ENCODE data around the gene PRPF6.

The PRPF6 gene

DNA sequence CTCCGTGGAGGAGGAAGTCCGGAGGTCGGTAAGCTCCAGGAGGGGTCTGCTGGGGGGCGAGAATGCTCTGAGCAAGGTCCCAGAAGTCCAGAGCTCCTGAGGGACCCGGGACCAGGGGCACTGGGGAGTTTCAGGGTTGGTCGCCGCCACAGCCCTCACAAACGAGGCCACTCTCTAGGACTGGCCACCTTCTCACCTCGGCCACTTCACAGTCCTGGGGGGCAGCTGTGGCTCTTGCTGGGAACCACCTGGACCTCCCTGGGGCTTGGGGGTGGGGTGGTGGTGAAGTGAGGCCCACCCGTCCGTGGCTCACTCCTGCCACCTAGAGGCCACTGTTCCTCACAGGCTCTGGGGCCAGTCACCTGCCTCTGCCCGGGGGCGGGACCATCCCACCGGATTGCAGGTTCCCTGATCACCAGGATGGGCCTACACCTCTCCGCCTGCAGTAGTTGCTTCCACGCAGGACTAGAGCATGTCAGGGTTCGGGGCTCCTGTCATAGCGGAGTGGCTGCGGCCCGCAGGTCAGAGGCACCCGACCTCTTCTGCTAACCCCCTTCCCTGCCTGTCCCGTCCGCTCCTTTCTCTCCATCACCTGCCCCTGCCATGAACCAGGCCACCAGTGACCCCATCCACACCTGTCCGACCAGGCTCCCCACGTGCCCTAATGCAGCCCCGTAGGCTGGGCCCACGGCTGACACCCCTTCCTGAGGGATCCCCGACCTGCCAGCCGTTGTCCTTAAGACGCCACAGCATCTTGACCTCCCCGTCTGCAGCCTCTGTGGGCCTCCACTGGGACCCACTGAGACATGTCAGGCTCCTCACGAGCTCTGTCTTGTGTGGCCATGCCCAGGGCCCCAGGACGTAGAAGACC lies 76.9 kb downstream of the PRPF6 start:
- DNase-seq: peak; percentile 44 to 62 (median 58)
- H3K4me1 ChIP-seq (ENCODE audit: control insufficient read depth, insufficient read depth, low read length, poor library complexity, severe bottlenecking): peaks cover 16% of the 10 kb centered on the region
- peak overlapping the region; percentile 24 for H3K4me3 ChIP-seq (ENCODE audit: insufficient read depth, low read depth, low read length, poor library complexity, severe bottlenecking)
- H3K27ac ChIP-seq (ENCODE audit: insufficient read depth, low read length, poor library complexity, severe bottlenecking): no peak overlapping the region
- H3K36me3 ChIP-seq (ENCODE audit: control insufficient read depth, insufficient read depth, low read length): no peaks in the 10 kb centered on the region
- H3K27me3 ChIP-seq (replicated peaks; ENCODE audit: control insufficient read depth, insufficient read depth, low read length, poor library complexity, severe bottlenecking): peaks cover 4% of the 10 kb centered on the region
- H3K9me3 ChIP-seq (ENCODE audit: control insufficient read depth, low read length): no peaks in the 10 kb centered on the region

DNA sequence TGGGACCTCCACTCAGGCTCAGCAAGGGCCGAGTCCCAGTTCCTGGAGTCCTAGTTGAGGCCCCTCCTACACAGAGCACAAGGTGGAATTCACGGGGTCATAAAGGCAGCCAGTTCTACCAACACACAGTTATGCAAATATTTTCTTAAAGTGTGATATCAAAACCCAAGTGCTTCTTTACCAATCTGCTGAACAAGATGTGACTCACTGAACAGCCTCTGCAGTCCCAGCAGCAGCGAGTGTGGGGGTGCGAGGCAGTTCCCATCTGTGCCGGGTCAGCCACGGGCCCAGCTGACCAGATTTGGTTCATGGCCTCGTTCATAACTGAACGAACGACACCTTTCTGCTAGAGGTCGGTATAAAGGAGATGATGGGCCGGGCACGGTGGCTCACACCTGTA lies 77.6 kb downstream of the PRPF6 start:
- H3K4me1 ChIP-seq (ENCODE audit: control insufficient read depth, insufficient read depth, low read length, poor library complexity, severe bottlenecking): peaks cover 21% of the 10 kb centered on the region

DNA sequence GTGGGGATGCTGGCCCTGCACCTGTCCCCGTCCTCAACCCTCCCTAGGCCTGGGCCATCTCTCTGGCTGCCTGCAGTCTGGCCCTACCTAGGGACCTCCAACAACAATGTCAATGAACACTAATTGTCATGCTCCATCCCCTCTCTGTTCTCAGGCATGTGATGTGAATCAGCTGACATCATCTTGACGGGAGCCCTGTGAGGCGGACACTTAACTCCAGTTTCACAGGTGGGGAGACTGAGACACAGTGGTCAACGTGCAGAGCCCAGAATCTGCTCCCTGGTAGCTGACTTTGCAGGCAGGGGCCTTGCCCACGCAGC lies 81.3 kb downstream of the PRPF6 start:
- Histone ChIP-seq H3K9me3 (ENCODE audit: control insufficient read depth, low read length) (no peaks in the 10 kb centered on the region), H3K27ac (ENCODE audit: insufficient read depth, low read length, poor library complexity, severe bottlenecking) (peak overlapping the region; percentile 51), H3K4me1 (ENCODE audit: control insufficient read depth, insufficient read depth, low read length, poor library complexity, severe bottlenecking) (peaks cover 50% of the 10 kb centered on the region), H3K27me3 (replicated peaks; ENCODE audit: control insufficient read depth, insufficient read depth, low read length, poor library complexity, severe bottlenecking) (no peaks in the 10 kb centered on the region), H3K4me3 (ENCODE audit: insufficient read depth, low read depth, low read length, poor library complexity, severe bottlenecking) (no peak overlapping the region), H3K36me3 (ENCODE audit: control insufficient read depth, insufficient read depth, low read length) (no peaks in the 10 kb centered on the region)
- DNase-seq: no peak

More for the DNA sequence above, 77.6 kb downstream of the PRPF6 start:
- Histone ChIP-seq H3K36me3 (ENCODE audit: control insufficient read depth, insufficient read depth, low read length) (no peaks in the 10 kb centered on the region), H3K27me3 (replicated peaks; ENCODE audit: control insufficient read depth, insufficient read depth, low read length, poor library complexity, severe bottlenecking) (peaks cover 4% of the 10 kb centered on the region), H3K4me3 (ENCODE audit: insufficient read depth, low read depth, low read length, poor library complexity, severe bottlenecking) (no peak overlapping the region), H3K9me3 (ENCODE audit: control insufficient read depth, low read length) (no peaks in the 10 kb centered on the region), H3K27ac (ENCODE audit: insufficient read depth, low read length, poor library complexity, severe bottlenecking) (no peak overlapping the region)
- DNase-seq: no peak

DNA sequence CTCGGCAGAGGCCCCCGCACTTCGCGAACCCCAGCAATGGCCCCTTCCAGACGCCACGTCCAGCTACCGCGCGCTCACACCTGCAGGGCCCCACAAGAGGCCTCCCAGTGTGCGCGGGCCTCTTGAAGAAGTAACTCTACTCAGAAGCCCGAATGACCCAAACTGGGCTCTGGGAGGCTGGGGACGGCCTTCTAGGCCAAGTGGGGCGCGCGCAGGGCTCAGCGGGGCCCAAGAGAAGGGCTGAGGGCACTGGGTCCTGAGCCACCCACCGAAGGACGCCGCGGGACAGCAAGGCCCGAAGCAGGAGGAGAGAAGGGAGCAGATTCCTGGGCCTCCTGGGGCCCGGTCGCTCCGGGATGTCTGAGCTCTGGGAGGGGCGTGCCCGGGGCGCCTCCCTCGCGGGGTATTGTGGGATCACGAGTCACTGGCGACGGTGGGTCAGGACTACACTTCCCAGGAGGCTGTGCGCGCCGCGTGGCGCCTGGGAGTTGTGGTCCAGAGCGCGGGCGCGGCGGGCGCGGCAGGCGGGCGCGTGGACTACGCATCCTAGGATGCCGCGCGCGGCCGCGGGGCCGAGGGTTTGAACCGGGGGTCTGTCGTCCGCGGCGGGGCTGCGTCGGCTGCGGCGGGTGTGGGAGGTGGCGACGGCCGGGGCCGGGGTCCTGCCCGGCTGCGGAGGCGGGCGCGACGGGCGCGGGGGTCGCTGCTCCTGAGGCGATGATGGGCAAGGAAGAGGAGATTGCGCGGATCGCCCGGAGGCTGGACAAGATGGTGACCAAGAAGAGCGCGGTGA lies 81.9 kb downstream of the PRPF6 start, which contains the start of gene TCEA2:
TSS of gene TCEA2 (plus strand) at position 603 of the 793 bp plus-strand sequence. CDS start at position 718, 115 bp downstream.
- DNase-seq: peak; percentile 81 to 87 (median 82)
- peak within 1 kb of the TSS; percentile 51 for H3K27ac ChIP-seq (ENCODE audit: insufficient read depth, low read length, poor library complexity, severe bottlenecking)
- no peaks in the 10 kb centered on the region for H3K27me3 ChIP-seq (replicated peaks; ENCODE audit: control insufficient read depth, insufficient read depth, low read length, poor library complexity, severe bottlenecking)
- H3K36me3 ChIP-seq (ENCODE audit: control insufficient read depth, insufficient read depth, low read length): no peaks in the 10 kb centered on the region
- H3K4me1 ChIP-seq (ENCODE audit: control insufficient read depth, insufficient read depth, low read length, poor library complexity, severe bottlenecking): peaks cover 50% of the 10 kb centered on the region
- H3K9me3 ChIP-seq (ENCODE audit: control insufficient read depth, low read length): no peaks in the 10 kb centered on the region
- peak within 1 kb of the TSS; percentile 69 for H3K4me3 ChIP-seq (ENCODE audit: insufficient read depth, low read depth, low read length, poor library complexity, severe bottlenecking)

DNA sequence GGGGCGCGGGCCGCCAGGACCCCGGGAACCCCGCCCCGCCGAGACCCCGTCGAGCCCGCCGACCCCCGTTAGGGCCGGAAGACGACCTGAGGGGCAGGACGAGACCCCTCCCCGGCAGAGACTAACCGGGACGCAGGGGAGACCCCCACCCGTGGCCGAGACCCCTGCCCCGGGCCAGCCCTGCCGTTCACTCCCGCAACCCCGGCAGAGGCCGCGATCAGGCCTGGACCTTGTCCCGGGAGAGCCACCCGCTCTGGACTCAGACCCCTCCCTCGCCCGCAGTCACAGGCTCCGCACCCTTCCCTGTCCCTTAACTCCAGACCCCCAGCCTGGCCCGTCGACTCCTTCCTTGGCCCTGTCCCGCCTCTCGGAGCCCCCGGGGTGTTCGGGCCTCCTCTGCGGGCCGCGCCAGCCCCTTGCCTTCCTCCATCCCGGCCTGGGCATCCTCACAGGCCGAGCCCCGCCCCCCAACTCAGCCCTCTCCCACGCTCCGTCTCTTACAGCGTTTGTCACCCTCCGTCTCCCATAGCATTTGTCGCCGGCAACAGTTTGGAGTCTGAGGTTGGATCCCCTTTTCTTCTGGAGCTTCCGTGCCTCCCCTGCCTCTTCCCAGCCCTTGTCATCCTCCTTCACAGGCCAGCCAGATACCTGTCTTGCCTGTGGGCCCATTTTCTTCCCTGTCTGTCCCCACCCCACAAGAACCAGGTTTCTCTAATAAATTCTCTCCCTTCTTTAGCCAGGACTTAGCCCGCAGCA lies 82.6 kb downstream of the PRPF6 start:
- H3K36me3 ChIP-seq (ENCODE audit: control insufficient read depth, insufficient read depth, low read length): no peaks in the 10 kb centered on the region
- no peak for DNase-seq
- H3K4me1 ChIP-seq (ENCODE audit: control insufficient read depth, insufficient read depth, low read length, poor library complexity, severe bottlenecking): peaks cover 51% of the 10 kb centered on the region
- H3K27ac ChIP-seq (ENCODE audit: insufficient read depth, low read length, poor library complexity, severe bottlenecking): peak overlapping the region; percentile 51
- no peaks in the 10 kb centered on the region for H3K27me3 ChIP-seq (replicated peaks; ENCODE audit: control insufficient read depth, insufficient read depth, low read length, poor library complexity, severe bottlenecking)
- no peaks in the 10 kb centered on the region for H3K9me3 ChIP-seq (ENCODE audit: control insufficient read depth, low read length)
- H3K4me3 ChIP-seq (ENCODE audit: insufficient read depth, low read depth, low read length, poor library complexity, severe bottlenecking): peak overlapping the region; percentile 69

DNA sequence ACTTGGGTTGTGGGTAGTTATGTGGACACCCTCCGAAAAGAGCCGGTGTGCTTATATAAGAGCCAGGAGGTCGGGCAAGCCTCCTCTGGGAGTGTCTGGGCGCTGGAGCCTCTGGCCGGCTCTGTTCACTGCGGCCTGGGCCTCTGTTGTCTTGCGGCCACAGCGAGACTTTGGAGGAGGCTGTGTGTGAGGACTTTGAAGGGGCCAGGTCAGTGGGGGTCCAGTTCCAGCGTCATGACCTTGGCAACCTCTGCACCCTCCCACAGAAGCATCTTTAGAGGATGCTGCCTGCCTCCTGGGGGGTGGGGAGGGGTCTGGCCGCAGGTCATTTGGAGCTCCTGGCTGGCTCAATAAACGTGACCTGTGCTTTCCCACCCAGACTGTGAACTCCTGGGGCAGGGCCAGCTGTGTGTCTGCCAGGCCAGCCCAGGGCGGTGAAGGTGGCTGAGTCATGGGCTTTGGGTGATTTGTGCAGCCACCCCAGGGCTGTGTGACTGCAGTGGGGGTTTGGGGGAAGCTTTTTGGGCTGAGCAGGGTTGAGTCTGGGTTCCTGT lies 83.3 kb downstream of the PRPF6 start:
- Histone ChIP-seq H3K27me3 (replicated peaks; ENCODE audit: control insufficient read depth, insufficient read depth, low read length, poor library complexity, severe bottlenecking) (no peaks in the 10 kb centered on the region), H3K4me3 (ENCODE audit: insufficient read depth, low read depth, low read length, poor library complexity, severe bottlenecking) (no peak overlapping the region), H3K27ac (ENCODE audit: insufficient read depth, low read length, poor library complexity, severe bottlenecking) (no peak overlapping the region), H3K4me1 (ENCODE audit: control insufficient read depth, insufficient read depth, low read length, poor library complexity, severe bottlenecking) (peaks cover 51% of the 10 kb centered on the region), H3K9me3 (ENCODE audit: control insufficient read depth, low read length) (no peaks in the 10 kb centered on the region), H3K36me3 (ENCODE audit: control insufficient read depth, insufficient read depth, low read length) (no peaks in the 10 kb centered on the region)
- no peak for DNase-seq

DNA sequence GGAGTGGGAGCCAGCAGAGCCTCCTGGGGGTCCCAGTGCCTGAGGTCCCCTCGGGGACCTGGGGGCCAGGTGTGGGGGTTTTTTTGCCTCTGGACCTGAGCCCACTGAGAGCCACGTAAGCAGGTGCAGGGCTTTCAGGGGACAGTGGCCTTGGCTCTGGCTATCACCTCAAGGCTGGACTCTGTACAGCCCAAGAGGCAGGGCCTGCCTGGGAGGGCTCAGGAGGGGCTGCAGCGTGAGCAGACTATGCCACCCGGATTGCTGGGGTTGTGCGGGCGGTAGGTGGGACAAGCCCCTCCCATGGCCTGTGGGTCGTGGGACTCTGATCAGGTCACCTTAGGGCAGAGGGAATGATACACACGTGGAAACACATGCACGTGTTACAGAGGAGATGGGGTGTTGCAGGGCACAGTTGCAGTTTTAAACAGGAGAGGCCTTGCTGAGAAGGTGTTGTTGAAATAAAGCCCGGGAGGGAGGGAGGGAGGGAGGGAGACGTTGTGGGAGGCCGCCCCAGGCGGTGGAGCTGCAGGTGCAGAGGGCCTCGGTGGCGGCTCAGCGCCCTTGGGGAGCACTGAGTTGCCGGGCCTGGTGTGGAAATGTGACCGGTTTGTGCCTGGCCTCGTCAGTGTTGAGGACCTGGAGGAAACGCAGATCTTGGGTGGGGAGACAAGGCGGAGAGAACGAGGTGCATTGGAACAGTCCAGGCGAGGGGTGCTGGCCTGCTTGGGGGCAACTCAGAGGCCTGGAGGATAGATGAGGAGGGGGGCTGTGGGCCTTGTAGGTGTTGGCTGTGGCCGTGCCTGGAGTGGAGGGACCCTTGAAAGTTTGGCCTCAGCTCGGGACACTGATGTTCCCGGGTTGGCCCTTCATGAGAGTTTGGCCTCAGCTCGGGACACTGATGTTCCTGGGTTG lies 84.4 kb downstream of the PRPF6 start:
- Histone ChIP-seq H3K27me3 (replicated peaks; ENCODE audit: control insufficient read depth, insufficient read depth, low read length, poor library complexity, severe bottlenecking) (no peaks in the 10 kb centered on the region), H3K9me3 (ENCODE audit: control insufficient read depth, low read length) (no peaks in the 10 kb centered on the region), H3K27ac (ENCODE audit: insufficient read depth, low read length, poor library complexity, severe bottlenecking) (peak overlapping the region; percentile 21), H3K4me3 (ENCODE audit: insufficient read depth, low read depth, low read length, poor library complexity, severe bottlenecking) (no peak overlapping the region), H3K4me1 (ENCODE audit: control insufficient read depth, insufficient read depth, low read length, poor library complexity, severe bottlenecking) (peaks cover 51% of the 10 kb centered on the region), H3K36me3 (ENCODE audit: control insufficient read depth, insufficient read depth, low read length) (no peaks in the 10 kb centered on the region)
- no peak for DNase-seq

DNA sequence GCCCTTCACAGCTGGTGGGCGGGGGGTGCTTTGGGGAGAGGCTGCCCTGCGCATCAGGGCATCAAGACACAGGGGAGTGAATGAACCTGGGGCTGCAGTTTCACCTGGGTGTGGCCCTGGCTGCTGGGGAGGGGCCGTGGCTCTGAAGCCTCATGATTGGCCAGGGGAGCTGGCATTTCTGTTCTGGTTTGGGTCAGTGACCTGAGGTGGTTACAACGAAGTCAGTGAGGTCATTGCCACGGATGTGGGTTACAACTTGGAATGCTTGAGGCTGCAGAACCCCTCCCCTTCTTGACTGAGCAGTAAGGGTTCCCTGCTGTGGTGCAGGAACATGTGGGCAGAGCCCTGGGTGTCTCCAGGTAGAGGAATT lies 85.0 kb downstream of the PRPF6 start:
- Histone ChIP-seq H3K9me3 (ENCODE audit: control insufficient read depth, low read length) (no peaks in the 10 kb centered on the region), H3K4me3 (ENCODE audit: insufficient read depth, low read depth, low read length, poor library complexity, severe bottlenecking) (no peak overlapping the region), H3K27ac (ENCODE audit: insufficient read depth, low read length, poor library complexity, severe bottlenecking) (peak overlapping the region; percentile 21), H3K4me1 (ENCODE audit: control insufficient read depth, insufficient read depth, low read length, poor library complexity, severe bottlenecking) (peaks cover 51% of the 10 kb centered on the region), H3K27me3 (replicated peaks; ENCODE audit: control insufficient read depth, insufficient read depth, low read length, poor library complexity, severe bottlenecking) (no peaks in the 10 kb centered on the region), H3K36me3 (ENCODE audit: control insufficient read depth, insufficient read depth, low read length) (no peaks in the 10 kb centered on the region)
- peak; percentile 45 to 57 (median 52) for DNase-seq
